SU-DHL-6 (cell line): ENCODE data around the gene PTPRN2.
"Not testable (repeated sequence)": the region's sequence is repeated elsewhere in the genome, so short reads cannot be mapped to it uniquely, and the experiment has no call there.

Experiments
- H2AFZ ChIP-seq: fragments of 200-600 bp; sonication (generic); 2 replicates; pipeline ENCODE4 v1.6.1; 2014; ENCODE audit warnings: low read depth, mild to moderate bottlenecking, moderate library complexity, mixed read lengths, antibody characterized with exemption, low read length; ENCODE audit not compliant: severe bottlenecking
- H3F3A ChIP-seq: fragments of 200-600 bp; shearing (Covaris generic); 2 replicates; pipeline ENCODE4 v1.6.0; 2016; ENCODE audit warnings: antibody characterized with exemption, mild to moderate bottlenecking; ENCODE audit not compliant: insufficient read depth
- H3K27ac ChIP-seq: fragments of 200-600 bp; sonication (generic); 2 replicates; pipeline ENCODE4 v1.5.1; 2016; ENCODE audit warnings: low read depth, mild to moderate bottlenecking, low read length, moderate library complexity, mixed read lengths
- H3K27me3 ChIP-seq: fragments of 200-600 bp; sonication (generic), shearing (Covaris generic); 2 replicates; pipeline ENCODE4 v1.6.0; 2014; ENCODE audit warnings: mild to moderate bottlenecking, low read length
- H3K36me3 ChIP-seq: fragments of 200-600 bp; sonication (generic); 2 replicates; pipeline ENCODE4 v1.6.1; 2014; ENCODE audit warnings: mild to moderate bottlenecking, low read length, mixed read lengths
- H3K4me2 ChIP-seq: fragments of 300-600, 200-600 bp; shearing (Covaris generic), sonication (generic); 2 replicates; pipeline ENCODE4 v1.6.0; 2014; ENCODE audit warnings: low read length, low read depth, mild to moderate bottlenecking; ENCODE audit not compliant: poor library complexity, severe bottlenecking
- H3K4me3 ChIP-seq: fragments of 200-600 bp; sonication (generic); 2 replicates; pipeline ENCODE4 v1.5.1; 2014; ENCODE audit warnings: antibody characterized with exemption, low read length, mild to moderate bottlenecking, mixed read lengths; ENCODE audit not compliant: insufficient read depth, poor library complexity, severe bottlenecking
- H3K79me2 ChIP-seq: fragments of 200-600 bp; sonication (generic); 2 replicates; pipeline ENCODE4 v1.6.1; 2014; ENCODE audit warnings: mild to moderate bottlenecking, low read length, moderate library complexity; ENCODE audit not compliant: insufficient read depth
- H3K9ac ChIP-seq: fragments of 200-600 bp; sonication (generic); 2 replicates; pipeline ENCODE4 v1.7.0; 2014; ENCODE audit warnings: mild to moderate bottlenecking, low read length
- H3K9me2 ChIP-seq: fragments of 200-600 bp; sonication (generic); replicated peaks from 2 replicates; pipeline ENCODE4 v1.6.1; 2014; ENCODE audit warnings: low read length; ENCODE audit not compliant: insufficient read depth
- H3K9me3 ChIP-seq: fragments of 200-600 bp; sonication (generic); 2 replicates; pipeline ENCODE4 v1.6.1; 2014; ENCODE audit warnings: low read length, mixed read lengths; ENCODE audit not compliant: insufficient read depth
- H4K20me1 ChIP-seq: fragments of 200-600 bp; sonication (generic); 2 replicates; pipeline ENCODE4 v1.6.1; 2014; ENCODE audit warnings: low read depth, mild to moderate bottlenecking, antibody characterized with exemption, low read length, moderate library complexity, mixed read lengths
- EZH2phosphoT487 ChIP-seq: fragments of 200-600 bp; sonication (generic), shearing (Covaris generic); conservative IDR thresholded peaks from 2 replicates; pipeline ENCODE4 v1.6.1; 2018; ENCODE audit warnings: mild to moderate bottlenecking, antibody characterized with exemption, low read length, moderate library complexity, mixed read lengths
- TF ChIP-seq, protein P1 (sequence below): fragments of 200-600 bp; sonication (generic); IDR thresholded peaks from one replicate; pipeline ENCODE4 v1.5.1; 2017; ENCODE audit warnings: antibody characterized with exemption, mild to moderate bottlenecking, low read length, moderate library complexity; ENCODE audit not compliant: insufficient read depth, poor library complexity, severe bottlenecking

PTPRN2 gene

DNA sequence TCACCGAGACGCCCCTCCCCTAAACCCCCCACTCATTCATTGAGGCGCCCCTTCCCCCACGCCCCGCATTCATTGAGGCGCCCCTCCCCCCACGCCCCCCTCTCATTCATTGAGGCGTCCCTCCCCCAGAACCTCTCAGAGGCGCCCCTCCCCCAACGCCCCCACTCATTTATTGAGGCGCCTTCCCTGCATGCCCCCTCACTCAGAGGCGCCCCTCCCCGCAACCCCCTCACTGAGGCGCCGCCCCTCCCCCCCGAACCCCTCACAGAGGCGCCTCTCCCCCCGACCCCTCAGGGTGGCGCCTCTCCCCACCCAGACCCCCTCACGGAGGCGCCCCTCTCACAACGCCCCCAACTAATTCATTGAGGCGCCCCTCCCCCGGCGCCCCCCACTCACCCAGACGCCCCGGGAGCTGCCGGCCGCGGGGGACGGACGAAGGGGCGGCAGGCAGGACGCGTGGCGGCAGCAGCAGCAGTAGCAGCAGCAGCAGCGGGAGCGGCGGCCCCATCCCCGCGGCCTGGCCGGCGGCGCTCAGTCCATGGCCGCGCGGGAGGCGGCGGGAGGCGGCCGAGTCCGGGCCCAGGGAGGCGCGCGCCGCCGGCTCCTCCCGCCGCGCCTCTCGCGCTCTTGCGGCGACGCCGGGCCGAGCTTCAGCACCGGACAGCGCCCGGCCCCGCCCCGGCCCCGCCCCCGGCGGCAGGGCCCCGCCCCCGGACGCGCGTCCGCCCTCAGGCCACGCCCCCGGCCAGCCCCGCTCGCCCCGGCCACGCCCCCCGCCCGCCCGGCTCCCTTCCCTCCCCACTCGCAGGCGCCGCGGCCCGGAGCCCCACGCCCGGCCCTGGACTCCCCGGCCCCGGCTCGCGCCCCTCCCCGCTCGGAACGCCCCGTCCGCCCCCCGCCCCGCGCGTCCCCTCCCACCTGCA is at the start of gene PTPRN2:
PTPRN2 (minus strand) TSS at position 662 of the 923 bp plus-strand sequence.
- Histone ChIP-seq H3K36me3 (no peaks in the 10 kb centered on the region), H3K4me2 (no peak within 1 kb of the TSS), H3K79me2 (no peaks in the 10 kb centered on the region), H4K20me1 (no peaks in the 10 kb centered on the region), H3K9me3 (no peaks in the 10 kb centered on the region), H2AFZ (no peak within 1 kb of the TSS), H3K27ac (no peak within 1 kb of the TSS), H3K9ac (no peak within 1 kb of the TSS), H3K9me2 (no peaks in the 10 kb centered on the region), H3K27me3 (no peaks in the 10 kb centered on the region), H3F3A (no peaks in the 10 kb centered on the region), H3K4me3 (no peak within 1 kb of the TSS)
- no peak for TF ChIP-seq EZH2phosphoT487
- TF ChIP-seq, protein P1, sequence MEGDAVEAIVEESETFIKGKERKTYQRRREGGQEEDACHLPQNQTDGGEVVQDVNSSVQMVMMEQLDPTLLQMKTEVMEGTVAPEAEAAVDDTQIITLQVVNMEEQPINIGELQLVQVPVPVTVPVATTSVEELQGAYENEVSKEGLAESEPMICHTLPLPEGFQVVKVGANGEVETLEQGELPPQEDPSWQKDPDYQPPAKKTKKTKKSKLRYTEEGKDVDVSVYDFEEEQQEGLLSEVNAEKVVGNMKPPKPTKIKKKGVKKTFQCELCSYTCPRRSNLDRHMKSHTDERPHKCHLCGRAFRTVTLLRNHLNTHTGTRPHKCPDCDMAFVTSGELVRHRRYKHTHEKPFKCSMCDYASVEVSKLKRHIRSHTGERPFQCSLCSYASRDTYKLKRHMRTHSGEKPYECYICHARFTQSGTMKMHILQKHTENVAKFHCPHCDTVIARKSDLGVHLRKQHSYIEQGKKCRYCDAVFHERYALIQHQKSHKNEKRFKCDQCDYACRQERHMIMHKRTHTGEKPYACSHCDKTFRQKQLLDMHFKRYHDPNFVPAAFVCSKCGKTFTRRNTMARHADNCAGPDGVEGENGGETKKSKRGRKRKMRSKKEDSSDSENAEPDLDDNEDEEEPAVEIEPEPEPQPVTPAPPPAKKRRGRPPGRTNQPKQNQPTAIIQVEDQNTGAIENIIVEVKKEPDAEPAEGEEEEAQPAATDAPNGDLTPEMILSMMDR = no peak

DNA sequence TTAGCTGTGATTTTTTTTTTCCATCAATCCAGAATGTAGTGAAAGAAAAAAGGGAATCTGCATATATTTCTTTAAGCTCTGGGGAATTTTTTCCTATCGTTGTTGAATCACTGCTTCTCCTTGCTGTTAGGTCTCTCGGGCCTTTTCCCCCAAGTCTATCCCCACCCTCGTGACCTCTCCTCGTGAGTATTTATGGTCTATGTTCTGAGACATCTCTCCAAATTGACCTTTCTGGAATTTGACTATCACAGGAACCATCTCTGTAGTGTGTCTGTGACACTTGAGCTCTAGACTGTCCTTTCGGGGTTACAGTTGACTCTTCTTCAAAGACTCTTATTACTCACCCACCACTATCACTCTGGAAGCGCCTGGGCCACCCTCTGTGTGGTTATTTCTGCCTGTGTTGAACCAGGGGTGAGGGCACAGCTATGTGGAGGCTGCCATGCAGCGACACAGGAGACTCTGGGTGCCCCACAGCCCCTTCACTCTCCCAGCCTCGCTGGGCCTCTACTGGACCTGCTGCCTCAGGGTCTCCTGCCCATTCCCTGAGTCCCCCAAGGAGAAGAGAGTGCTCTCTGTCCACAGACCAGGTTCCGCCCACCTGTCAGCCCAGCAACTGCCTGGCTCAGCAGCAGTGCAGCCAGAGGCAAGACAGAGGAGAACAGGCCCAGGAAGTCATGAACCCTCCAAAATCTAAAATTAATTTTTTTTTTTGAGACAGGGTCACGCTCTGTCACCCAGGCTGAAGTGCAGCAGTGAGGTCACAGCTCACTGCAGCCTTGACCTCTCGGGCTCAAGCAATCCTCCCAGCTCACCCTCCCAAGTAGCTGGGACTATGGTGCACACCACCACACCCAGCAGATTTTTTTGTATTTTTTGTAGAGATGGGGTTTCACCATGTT is 45.7 kb upstream of the PTPRN2 start:
- Histone ChIP-seq H3K4me3 (no peak overlapping the region), H3K9me3 (no peaks in the 10 kb centered on the region), H3K4me2 (no peak overlapping the region), H3K27me3 (no peaks in the 10 kb centered on the region), H3K9ac (no peak overlapping the region), H3K36me3 (peaks cover 10% of the 10 kb centered on the region), H3K27ac (no peak overlapping the region), H3K79me2 (peaks cover 4% of the 10 kb centered on the region; the same call in 1 of the 2 replicates), H4K20me1 (no peaks in the 10 kb centered on the region), H3K9me2 (no peaks in the 10 kb centered on the region), H3F3A (no peaks in the 10 kb centered on the region; the same call in 1 of the 2 replicates), H2AFZ (no peak overlapping the region)
- TF ChIP-seq, protein P1 = no peak

DNA sequence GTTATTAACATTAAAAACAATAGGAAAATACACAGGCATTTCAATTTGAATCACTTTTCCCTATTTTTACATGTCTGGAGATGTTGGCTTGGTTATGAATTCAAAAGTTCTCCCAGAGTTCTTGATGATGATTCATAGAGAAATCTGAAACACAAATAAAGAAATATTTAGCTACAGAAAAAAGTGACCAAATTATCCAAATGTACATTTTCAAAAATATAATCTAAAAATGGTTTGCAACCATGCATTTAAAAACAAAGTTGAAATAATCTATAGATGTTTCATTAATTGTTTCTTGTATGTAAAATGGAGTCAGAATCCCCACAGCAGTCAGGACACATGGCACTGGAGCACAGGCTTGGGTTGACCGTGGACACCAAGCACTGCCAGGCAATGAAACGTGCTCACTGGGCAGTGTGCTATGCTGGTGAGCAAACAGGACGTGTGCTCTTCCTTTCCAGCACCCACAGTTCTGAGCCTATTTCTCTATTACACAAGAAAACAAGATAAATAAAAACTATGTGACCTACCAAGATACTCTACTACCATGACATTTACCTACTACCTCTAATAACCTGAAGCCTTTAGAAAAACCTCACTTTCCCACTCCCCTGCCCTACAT is 44.1 kb upstream of the PTPRN2 start:
- H3K9me3 ChIP-seq = no peaks in the 10 kb centered on the region
- no peak overlapping the region for H3K4me2 ChIP-seq
- no peak for TF ChIP-seq EZH2phosphoT487
- TF ChIP-seq, protein P1 = no peak
- peaks cover 4% of the 10 kb centered on the region; the same call in 1 of the 2 replicates for H3K79me2 ChIP-seq
- no peak overlapping the region for H3K27ac ChIP-seq
- H3K9ac ChIP-seq = no peak overlapping the region
- H3K9me2 ChIP-seq = no peaks in the 10 kb centered on the region
- no peaks in the 10 kb centered on the region for H4K20me1 ChIP-seq
- no peak overlapping the region for H3K4me3 ChIP-seq
- no peaks in the 10 kb centered on the region for H3K27me3 ChIP-seq
- H2AFZ ChIP-seq = no peak overlapping the region
- H3K36me3 ChIP-seq = peaks cover 9% of the 10 kb centered on the region; the same call in 1 of the 2 replicates
- H3F3A ChIP-seq = no peaks in the 10 kb centered on the region; the same call in 1 of the 2 replicates

DNA sequence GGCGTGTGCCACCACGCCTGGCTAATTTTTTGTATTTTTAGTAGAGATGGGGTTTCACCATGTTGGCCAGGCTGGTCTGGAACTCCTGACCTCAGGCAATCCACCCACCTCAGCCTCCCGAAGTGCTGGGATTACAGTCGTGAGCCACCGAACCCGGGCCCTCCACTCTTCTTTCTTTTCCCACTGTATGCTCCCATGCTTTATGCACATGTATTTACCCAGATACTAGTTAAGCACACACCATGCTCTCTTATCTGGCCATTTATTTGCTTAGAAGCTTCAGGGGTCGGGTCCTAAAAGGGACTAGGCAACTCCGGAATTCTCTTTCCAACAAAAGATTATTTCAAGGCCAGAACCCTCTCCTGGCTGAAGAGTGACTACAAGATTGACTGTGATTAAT is 38.7 kb upstream of the PTPRN2 start:
- H3K27me3 ChIP-seq, H3K27ac ChIP-seq, H3F3A ChIP-seq: not testable (repeated sequence)

More for the DNA sequence above, 38.7 kb upstream of the PTPRN2 start:
- H3K9me2 ChIP-seq, H3K79me2 ChIP-seq, H4K20me1 ChIP-seq, H3K4me3 ChIP-seq, H2AFZ ChIP-seq, H3K9me3 ChIP-seq, H3K4me2 ChIP-seq, H3K9ac ChIP-seq, H3K36me3 ChIP-seq: not testable (repeated sequence)
